ENCODE measurements around the gene PTPRG.

PTPRG gene

DNA sequence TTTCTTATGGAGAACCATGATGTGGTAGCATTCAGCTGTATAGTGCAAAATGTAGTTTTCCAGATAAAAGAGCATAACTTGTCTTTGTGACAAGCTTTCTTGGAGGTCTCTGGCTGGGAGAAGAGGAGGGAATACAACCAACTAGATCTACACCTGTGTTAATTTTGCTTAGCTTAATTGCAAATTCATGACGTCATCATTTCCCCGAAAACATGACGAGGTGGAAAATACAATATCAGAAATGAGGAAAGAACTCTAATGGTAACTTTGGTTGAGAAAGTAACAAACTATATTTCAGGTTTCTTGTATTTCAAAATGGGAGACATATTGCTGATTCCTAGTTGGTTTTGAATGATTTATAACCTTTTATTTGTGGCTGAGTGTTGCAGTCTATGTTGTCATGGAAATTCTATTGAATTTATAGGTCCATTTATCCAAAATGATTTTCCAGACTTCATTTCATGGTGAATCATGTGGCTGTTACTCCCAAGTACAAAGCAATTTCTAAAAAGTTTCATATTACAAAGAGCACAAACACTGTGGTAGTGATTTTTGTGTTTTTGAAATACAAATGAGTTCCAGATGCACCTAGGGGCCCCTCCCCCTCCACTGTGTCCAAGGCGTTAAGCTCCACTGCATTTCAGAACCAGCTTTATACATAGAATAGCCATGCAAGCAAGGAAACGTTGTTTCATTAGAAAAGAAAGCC is 504.8 kb downstream of the PTPRG start:
- no peak for DNase-seq (ENCODE audit: low spot score)

DNA sequence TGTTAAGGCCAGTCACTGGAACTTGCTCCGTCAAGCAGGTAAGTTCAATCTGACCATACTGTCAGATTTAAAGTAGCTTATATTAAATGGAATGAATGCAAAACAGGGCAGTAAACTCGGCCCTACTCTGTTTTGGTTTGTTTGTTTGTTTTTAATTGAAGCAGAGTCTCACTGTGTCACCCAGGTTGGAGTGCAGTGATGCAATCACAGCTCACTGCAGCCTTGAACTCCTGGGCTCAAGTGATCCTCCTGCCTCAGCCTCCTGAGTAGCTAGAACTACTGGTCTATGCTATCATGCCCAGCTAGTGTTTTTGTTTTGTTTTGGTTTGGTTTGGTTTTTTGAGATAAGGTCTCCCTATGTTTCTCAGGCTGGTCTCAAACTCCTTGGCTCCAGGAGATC is 507.0 kb downstream of the PTPRG start:
- no peak for DNase-seq (ENCODE audit: low spot score)

DNA sequence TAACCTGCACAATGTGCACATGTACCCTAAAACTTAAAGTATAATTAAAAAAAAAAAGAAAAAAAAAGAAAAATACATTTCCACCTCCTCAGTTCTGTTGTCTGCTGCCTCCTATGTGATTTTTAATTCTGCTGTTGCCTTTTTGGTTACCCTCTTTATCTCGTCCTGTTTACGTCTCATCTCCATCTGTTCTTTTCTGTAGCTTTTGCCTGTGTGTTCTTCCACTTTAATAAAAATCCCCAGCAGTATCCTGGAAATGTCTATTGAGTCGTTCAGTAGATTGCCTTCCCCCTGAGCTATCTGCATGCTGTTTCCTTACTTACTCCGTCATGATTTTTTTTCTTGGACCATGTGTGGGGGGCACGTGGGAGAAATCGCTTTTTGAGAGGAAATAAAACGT is 509.5 kb downstream of the PTPRG start:
- no peak for DNase-seq (ENCODE audit: low spot score)

DNA sequence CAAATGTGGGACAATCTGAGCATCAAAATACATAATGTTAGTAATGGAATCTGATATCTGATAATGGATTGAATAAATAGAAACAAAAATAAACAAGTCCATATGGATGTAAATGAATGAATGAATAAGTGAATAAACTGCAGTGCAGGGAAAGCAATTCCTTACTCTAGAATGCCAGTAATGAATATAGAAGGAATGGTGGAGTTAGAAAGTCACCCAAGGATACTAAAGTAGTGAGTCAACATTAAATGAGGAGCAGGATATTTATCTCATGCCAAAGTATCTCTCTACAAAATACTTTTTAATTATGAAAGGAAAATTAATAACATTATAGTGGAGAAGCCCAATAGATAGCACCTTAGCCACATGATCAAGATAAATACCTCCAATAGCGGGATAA is 511.7 kb downstream of the PTPRG start:
- DNase-seq (ENCODE audit: low spot score), result no peak

DNA sequence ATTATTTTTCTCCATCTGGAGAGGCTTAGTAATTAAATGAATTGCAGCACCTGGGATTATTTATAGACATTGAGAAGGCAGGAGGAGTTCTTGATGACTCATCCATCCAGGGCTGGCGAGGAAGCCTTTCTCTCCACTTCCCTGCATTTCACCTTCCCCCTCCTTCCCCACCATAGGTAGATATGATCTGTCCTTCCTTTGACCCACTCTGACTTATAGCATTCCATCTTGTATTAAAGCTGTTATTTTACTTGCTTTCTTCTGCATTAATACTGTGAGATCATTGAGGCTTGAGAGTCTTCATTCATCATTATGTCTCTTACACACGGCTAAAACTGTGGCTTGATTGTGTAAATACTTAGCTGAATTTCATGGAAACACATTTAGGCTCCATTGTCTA is 523.2 kb downstream of the PTPRG start:
- no peak for DNase-seq (ENCODE audit: low spot score)

DNA sequence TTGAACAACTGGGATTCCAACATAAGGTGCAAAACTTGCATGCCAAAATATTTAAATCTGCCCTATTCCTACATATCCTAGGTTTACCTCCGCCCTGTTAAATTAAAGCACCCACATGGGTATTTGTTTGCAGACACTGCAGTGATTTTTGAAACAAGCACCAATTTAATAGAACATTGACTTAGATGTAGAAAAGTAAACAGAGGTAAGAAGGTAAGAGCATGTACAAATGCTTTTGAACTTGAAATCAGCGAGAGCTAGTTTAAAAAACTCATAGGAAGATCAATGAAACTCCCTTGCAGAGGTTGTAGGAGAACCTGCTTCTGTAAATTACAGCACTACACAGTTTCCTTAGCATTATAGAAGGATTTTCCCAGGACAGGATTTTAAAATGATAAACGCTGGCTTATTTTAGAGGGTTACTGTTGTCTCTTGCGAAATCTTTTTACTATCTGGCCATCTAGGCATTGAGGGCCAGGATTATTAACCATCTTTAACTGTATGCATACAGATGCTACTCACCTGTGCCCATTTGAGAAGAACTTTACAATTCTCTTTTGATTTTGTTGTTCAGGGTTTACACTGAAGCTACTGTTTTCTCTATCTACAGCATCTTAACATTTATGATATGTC is 527.2 kb downstream of the PTPRG start:
- DNase-seq (ENCODE audit: low spot score), result no peak

DNA sequence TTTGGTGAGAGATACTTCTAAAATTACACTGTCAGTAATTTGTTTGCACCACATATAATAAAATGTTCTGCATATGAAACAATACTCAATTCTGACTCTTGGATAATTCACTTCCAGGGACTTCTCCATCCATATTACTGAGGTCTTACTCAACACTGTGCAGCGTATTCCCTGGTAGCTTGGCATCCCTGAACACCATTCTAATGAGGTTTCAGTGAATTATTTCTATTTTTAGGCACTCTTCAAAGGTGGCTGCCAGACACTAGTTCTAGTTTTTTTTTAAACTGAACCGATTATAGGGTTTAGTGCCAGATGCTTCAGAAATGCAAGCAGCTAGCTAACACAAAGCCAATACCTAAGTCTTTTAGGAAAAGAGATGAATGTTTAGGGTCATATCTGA is 528.7 kb downstream of the PTPRG start:
- no peak for DNase-seq (ENCODE audit: low spot score)

DNA sequence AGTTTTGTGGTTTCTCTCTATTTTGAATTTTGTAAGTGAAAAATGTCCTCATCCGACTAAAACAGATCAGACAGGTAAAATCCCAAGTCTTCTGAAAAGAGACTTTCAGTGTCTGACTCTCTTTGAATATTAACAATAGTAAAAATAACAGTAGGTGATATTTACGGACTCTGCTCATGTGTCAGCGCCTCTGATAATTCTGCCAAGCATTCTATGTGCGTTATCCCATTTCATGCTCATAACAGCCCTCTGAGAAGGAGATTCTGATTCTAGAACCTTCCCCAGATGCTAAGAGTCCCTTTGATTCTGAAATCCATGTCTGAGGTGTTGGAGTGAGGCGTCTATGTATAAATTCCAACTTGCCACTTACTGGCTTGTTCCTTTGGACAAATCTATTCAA is 529.1 kb downstream of the PTPRG start:
- no peak for DNase-seq (ENCODE audit: low spot score)

DNA sequence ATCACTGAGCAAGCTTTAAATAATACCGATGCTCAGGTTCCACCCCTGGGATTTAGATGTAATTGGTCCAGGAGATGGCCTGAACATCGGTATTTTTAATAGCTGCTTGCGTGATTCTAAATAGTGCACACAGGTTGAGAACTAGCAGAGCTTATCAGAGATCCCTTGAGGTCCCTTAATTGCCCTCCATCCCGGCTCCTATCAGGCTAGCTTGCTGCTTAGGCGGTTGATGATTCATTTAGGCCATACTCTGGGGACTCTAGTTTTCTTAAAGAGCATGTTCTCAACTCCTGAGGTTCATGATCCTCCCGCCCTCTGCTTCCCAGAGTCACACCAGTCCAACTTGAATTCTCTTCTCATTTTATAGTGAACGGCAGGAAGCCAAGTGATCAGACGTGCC is 531.7 kb downstream of the PTPRG start:
- no peak for DNase-seq (ENCODE audit: low spot score)

DNA sequence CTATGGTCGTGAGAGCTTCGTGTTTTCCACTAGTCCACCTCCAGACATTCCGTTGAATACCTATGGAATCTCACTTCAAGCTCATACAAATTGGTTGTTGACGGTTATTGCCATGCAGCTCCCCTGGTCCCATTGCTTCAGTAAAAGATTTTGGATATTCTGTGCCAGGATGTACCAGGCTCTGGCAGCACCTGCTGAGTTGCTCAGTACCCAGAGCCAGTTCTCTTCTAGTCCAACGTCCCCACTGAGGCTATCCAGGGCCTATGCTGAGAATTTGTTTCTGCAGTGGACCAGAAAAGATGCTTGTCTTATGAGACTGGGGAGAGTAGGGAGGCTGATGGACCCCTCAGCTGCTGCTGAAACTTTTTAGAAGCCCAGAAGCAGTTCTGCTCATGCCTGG is 533.1 kb downstream of the PTPRG start:
- DNase-seq (ENCODE audit: low spot score), result no peak

DNA sequence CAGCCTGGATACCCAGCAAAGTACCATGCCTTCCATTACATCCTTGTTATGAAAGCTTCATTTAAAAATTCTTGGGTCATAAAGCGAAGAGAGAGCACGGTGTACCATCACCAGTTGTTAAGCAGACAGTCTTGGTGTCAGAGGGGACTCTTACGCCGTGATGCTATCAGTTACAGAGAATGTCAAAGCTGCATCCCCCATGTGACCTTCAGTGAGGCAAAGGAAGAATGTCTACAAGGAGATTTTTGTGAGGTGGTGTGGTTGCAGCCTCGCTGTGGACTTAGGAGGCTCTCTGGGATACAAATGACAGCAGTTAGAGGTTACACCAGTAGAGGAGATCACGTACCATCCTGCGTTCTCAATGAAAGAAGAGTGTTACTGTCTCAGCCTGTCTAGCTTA is 533.7 kb downstream of the PTPRG start:
- no peak for DNase-seq (ENCODE audit: low spot score)

- DNase-seq (ENCODE audit: low spot score), result no peak
These were observed 534.4 kb downstream of the PTPRG start for GRCh38 chr3:62095756-62096155.

- no peak for DNase-seq (ENCODE audit: low spot score)
These were observed 535.1 kb downstream of the PTPRG start for GRCh38 chr3:62096521-62096920.

GRCh38 chr3:62097121-62097520 is 535.8 kb downstream of the PTPRG start:
- DNase-seq (ENCODE audit: low spot score), result no peak

DNA sequence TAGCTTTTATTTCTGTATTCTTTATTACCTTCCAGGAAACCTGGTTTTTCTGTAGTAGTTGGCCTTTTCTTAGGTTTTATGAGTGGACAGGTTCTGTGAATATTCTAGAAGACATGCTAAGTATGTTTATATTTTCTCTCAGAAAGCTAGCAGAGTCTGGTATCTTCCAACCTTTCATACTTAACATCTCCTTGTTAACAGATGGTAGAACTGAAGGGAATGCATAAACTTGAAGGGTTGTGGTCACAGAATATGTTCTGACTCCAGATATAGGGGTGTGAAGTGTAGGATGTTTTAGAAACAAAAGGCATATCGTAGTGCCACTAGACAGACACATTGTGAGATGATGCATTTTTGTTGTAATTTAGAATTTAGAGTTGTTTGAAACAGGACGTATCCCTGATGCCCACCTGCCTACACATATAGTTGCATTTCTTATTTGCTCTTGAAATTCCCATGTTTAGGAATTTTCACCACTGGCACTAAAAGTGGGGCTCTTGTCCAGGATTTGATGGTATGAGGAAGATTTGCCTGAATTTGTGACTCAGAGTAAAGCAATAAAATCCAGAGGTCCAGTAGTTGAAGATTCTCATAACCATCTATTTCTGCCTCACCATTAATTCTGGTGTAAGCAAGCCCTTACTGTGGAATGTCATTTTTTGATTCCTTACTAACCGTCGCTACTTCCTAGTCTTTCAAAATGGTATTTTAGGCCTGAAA is 537.4 kb downstream of the PTPRG start:
- DNase-seq (ENCODE audit: low spot score), result no peak

DNA sequence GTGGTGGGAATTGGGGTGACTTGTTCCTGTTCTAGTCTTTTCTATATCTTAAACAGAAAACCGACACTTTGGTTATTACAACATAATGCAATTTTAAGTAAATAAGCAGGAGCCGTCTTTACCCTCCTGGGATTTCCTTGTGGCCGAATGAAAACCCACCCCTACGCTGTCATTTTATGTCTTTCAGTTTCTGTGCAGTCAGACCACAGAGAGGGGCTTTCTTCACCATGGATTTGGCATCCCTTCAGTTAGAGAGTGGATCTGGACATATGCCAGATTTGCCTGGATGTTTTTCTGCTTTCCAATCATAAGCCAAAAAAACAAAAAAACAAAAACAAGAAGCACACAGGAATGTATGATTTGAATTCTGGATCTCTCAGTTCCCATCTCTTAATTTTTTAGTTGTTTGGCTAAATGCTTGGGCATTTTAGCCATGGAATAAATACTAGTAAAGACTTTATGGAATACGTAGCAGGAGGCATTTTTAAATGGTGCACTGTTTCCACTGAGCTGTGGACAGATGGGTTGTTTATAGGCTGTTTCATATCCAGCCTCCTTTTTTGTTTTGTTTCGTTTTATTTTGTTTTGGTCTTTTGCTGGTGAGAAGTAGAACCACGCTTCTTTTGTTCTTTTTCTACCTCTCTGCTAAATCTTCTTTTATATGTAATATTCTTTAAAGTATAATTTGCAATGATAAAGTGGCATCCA is 539.1 kb downstream of the PTPRG start:
- no peak for DNase-seq (ENCODE audit: low spot score)

- DNase-seq (ENCODE audit: low spot score), result no peak
These were observed 540.1 kb downstream of the PTPRG start for GRCh38 chr3:62101488-62101887.

- no peak for DNase-seq (ENCODE audit: low spot score)
These were observed 542.2 kb downstream of the PTPRG start for GRCh38 chr3:62103531-62103930.

DNA sequence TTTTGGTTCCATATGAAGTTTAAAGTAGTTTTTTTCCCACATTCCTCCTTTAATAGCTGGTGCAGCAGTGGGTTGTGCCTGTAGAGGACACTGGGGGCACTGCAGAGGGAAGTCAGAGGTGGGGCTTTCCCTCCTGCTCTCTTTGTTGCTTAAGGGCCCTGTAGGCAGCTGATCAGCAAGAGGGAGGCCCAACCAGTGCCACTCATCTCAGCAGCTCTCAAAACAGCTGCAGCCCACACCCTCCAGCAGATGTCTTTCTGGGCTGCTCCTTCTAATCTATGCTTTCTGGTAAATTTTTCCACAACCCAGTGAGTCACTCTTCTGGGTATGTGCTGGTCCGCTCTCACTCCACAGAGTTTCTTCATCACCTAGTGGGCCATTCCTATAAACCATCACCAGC is 548.2 kb downstream of the PTPRG start:
- peak; percentile 51 for DNase-seq (ENCODE audit: low spot score)

DNA sequence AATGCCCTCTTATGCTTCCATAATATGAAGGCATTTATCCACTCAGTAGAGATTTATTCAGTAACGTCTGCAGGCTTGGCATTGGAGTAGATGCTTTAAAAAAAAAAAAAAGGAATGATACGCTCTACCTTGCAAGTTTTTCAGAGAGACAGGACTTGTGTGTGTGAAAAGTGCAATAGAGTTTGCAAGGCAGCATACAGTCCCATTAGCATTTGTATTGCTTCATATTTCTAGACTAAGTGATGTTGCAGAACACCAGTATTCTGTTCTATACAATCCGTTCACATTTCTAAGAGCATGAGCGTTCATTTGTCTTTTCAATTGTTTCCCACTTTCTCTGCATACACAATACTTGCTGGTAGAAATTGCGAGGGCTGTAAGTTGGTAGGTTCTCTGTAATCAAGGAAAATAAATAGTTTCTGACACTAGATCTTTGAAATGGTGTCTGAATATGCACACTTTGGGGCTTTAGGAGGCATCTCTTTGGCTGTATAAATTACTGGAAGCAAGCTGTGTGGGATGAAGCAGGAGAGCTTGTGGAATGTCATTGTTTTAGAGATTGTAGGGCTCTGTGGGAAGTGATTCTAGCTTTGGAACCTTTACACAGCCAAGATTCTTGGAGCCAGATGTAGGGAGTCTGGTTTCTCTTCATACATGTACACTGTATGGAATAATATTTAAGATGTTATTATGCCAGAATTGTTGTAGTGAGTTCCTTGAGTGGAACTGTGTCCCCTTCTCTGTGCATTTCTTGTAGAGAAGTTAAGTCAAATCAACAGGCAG is 549.3 kb downstream of the PTPRG start:
- no peak for DNase-seq (ENCODE audit: low spot score)

- no peak for DNase-seq (ENCODE audit: low spot score)
These were observed 551.7 kb downstream of the PTPRG start for GRCh38 chr3:62113092-62113491.

DNA sequence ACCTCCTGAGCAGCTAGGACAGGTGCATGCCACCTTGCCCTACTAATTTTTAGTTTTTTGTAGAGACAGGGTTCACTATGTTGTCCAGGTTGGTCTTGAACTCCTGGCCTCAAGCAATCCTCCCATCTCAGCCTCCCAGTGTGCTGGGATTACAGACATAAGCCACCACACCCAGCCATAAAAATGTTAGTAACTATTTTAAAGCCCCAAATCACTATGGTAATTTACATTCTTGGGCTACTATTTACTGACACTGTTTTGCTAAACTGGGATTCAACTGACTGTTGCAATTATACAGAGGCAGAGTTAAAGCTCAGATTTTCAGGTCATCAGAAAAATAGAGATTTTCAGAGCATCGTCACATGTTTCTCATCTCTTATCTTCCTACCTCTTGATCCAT is 553.4 kb downstream of the PTPRG start:
- no peak for DNase-seq (ENCODE audit: low spot score)

Measured in RKO (cell line).